GM10266 (cell line): ENCODE data around the gene SMIM12.

Source experiments
- DNase-seq: peaks from one replicate; pipeline ENCODE4 v3.0.0; 2012; ENCODE audit errors: extremely low spot score
- TF ChIP-seq, protein P1 (sequence below): IDR thresholded peaks from 2 replicates; pipeline ENCODE4 v1.5.1; 2012; ENCODE audit warnings: mild to moderate bottlenecking, low read depth; ENCODE audit not compliant: control insufficient read depth, insufficient read depth; ENCODE audit errors: missing control alignments

SMIM12 gene

DNA sequence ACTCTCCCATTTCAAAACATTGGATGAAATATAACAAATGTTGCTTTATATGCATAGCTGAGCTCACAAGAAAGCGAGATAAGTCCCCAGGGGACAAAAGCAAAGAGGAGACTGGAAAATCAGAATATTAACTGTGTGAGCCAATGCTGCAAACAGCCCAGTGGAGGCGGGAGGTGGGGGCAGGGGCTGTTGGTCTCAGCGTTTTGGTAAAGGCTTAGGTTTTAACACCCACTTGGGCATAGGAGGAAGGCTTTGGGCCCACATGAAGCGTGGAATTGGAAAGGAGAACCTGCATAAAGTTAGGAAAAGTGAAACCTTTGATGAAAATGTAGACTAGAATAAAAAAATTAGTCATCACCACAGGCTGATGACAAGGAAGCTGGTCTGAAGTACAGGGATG is 30.2 kb upstream of the SMIM12 start:
- TF ChIP-seq, protein P1, sequence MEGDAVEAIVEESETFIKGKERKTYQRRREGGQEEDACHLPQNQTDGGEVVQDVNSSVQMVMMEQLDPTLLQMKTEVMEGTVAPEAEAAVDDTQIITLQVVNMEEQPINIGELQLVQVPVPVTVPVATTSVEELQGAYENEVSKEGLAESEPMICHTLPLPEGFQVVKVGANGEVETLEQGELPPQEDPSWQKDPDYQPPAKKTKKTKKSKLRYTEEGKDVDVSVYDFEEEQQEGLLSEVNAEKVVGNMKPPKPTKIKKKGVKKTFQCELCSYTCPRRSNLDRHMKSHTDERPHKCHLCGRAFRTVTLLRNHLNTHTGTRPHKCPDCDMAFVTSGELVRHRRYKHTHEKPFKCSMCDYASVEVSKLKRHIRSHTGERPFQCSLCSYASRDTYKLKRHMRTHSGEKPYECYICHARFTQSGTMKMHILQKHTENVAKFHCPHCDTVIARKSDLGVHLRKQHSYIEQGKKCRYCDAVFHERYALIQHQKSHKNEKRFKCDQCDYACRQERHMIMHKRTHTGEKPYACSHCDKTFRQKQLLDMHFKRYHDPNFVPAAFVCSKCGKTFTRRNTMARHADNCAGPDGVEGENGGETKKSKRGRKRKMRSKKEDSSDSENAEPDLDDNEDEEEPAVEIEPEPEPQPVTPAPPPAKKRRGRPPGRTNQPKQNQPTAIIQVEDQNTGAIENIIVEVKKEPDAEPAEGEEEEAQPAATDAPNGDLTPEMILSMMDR, result no peak
- no peak for DNase-seq

DNA sequence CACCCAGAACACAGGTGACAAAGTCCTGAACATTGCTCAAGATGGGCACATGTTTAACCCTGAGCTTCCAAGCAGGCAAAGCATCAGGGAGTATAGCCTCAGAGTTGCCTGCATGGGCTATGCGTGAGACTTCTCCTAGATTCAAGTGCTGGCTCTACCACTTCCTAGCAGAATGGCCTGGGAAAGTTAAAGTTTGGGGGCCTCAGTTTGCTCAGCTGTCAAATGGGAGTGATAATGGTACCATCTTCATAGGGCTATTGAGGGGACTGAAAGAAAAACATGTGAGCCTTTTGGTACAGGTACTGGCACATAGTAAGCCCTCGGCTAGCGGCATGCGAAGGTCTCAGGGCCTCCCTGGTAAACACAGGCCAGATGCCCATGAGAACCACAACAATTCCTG is 28.0 kb upstream of the SMIM12 start:
- DNase-seq, result no peak
- TF ChIP-seq, protein P1, result no peak

DNA sequence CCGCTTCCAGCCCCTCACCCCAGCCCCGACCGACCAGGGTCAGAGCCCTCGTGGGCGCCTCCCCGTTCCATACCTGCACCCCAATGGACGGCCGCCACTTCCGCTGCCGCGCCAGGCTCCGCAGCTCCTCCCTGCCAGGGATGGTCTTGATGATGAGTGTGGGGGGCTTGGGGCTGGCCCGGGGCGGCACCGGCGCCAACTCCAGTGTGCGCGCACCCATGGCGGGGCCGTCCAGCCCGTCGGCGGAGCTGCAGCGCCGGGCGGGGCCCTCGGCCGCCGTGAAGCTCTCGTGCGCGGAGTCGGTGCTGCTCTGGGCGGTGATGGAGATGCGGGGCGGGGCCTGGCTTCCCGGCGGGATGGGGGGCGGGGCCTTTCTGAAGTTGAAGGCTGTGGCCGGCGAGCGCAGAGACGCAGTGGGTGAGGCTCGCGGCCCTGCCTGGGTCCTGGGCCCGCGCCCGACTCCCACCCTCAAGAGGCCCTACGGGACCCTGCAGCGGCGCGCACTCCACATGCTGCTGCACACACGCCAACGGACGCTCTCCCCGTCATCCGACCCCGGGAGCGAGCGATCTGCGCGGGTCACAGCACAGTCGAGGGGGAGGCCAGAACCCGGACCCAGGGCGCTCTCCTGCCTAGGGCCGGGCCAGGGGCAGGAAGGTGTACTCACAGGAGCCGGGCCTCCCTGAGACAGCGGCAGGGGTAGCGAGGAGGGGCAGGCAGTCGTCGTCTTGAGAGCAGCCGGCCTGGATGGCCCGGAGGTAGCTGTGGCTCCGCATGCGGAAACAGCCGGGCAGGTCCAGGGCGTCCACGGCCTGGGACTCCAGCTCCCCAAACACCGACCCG is 26.1 kb upstream of the SMIM12 start:
- DNase-seq, result no peak
- TF ChIP-seq, protein P1, result no peak

GRCh38 chr1:34884961-34885360 is 25.4 kb upstream of the SMIM12 start:
- TF ChIP-seq, protein P1, result no peak
- no peak for DNase-seq

- no peak for DNase-seq
Measured at GRCh38 chr1:34884536-34884935, 25.0 kb upstream of the SMIM12 start.

GRCh38 chr1:34879230-34879629 is 19.7 kb upstream of the SMIM12 start:
- no peak for DNase-seq
- TF ChIP-seq, protein P1, result no peak

More at GRCh38 chr1:34884536-34884935, 25.0 kb upstream of the SMIM12 start:
- TF ChIP-seq, protein P1, result no peak

- DNase-seq, result no peak
- TF ChIP-seq, protein P1, result no peak
Measured at GRCh38 chr1:34876406-34876805, 16.9 kb upstream of the SMIM12 start.
